ENCODE results near the gene GNB3.

DNA sequence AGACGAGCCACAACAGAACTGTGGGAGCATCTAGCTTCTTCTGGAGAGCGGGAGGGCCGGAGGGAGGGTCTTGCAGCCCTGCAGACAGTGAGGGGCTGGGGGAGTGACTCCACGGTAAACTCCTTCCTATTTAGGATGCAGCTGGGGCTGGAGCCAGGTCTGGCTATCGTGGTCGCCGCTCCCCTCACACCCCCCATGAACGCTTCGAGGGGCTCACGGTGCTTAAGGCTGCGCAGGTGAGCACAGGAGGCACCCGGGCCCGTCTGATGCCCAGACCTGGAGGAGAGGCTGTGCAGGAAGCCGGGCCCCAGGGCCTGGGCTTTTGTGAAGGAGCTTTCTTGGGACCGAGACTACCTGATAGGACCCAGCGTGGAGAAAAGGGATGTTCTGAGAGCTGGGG lies 3.9 kb upstream of the GNB3 start:
- TF ChIP-seq, protein P1, sequence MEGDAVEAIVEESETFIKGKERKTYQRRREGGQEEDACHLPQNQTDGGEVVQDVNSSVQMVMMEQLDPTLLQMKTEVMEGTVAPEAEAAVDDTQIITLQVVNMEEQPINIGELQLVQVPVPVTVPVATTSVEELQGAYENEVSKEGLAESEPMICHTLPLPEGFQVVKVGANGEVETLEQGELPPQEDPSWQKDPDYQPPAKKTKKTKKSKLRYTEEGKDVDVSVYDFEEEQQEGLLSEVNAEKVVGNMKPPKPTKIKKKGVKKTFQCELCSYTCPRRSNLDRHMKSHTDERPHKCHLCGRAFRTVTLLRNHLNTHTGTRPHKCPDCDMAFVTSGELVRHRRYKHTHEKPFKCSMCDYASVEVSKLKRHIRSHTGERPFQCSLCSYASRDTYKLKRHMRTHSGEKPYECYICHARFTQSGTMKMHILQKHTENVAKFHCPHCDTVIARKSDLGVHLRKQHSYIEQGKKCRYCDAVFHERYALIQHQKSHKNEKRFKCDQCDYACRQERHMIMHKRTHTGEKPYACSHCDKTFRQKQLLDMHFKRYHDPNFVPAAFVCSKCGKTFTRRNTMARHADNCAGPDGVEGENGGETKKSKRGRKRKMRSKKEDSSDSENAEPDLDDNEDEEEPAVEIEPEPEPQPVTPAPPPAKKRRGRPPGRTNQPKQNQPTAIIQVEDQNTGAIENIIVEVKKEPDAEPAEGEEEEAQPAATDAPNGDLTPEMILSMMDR (IDR thresholded peaks at IDR 0.05), result no peak
- no peak for TF ChIP-seq POLR2A (IDR thresholded peaks at IDR 0.05)
